GM13976 (cell line): ENCODE measurements around the gene TJP3.

ENCODE experiments used
- DNase-seq: peaks from one replicate; pipeline ENCODE4 v3.0.0; 2012; ENCODE audit warnings: low spot score
- in situ Hi-C: fragments of 300-500 bp; cut with MboI; formaldehyde crosslinking; loops from one replicate; pipeline ENCODE4 v1.12.0; 2022; ENCODE audit warnings: low sequenced_read_pairs, mixed read lengths, inconsistent platforms; ENCODE audit not compliant: unreplicated experiment
- TF ChIP-seq, protein P1 (sequence below): IDR thresholded peaks from 2 replicates; pipeline ENCODE4 v1.5.1; 2012; ENCODE audit warnings: borderline replicate concordance, mild to moderate bottlenecking; ENCODE audit not compliant: insufficient read depth; ENCODE audit errors: extremely low read depth, missing control alignments, control extremely low read depth

The TJP3 gene

DNA sequence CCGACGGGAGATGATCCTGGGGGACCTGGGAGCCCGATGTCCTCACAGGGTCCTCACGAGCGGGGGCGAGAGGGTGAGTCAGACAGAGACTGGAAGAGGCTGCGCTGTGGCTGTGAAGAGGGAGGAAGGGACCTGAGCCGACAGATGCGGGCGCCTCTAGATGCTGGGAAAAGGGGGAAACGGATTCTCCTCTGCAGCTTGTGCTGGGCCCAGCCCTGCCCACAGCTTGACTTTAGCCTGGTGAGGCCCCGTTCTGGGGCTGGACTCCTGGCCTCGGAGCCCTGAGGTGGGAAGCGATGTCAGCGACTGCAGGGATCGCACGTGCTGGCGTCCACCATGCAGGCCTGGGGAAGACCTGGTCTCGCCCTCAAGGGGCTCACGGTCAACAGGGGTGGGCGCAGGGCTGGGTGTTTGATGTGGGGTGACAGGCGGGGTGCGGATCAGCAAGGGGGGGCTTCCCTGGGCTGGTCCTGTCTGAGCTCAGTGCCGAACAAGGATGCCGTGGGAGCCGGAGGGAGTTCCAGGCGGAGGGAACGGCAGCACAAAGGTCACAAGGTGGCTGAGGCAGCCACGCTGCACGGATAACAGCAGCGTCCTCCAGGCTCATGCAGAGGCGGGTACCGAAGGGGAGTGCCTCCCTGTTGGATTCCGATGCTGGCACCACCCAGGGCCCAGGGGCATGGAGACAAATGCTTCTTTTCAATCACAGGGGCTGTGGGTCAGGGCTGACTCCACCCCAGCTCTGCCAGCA lies 39.7 kb upstream of the TJP3 start:
- in situ Hi-C loops, result no loop called here
- DNase-seq, result no peak
- TF ChIP-seq, protein P1, sequence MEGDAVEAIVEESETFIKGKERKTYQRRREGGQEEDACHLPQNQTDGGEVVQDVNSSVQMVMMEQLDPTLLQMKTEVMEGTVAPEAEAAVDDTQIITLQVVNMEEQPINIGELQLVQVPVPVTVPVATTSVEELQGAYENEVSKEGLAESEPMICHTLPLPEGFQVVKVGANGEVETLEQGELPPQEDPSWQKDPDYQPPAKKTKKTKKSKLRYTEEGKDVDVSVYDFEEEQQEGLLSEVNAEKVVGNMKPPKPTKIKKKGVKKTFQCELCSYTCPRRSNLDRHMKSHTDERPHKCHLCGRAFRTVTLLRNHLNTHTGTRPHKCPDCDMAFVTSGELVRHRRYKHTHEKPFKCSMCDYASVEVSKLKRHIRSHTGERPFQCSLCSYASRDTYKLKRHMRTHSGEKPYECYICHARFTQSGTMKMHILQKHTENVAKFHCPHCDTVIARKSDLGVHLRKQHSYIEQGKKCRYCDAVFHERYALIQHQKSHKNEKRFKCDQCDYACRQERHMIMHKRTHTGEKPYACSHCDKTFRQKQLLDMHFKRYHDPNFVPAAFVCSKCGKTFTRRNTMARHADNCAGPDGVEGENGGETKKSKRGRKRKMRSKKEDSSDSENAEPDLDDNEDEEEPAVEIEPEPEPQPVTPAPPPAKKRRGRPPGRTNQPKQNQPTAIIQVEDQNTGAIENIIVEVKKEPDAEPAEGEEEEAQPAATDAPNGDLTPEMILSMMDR, result no peak

DNA sequence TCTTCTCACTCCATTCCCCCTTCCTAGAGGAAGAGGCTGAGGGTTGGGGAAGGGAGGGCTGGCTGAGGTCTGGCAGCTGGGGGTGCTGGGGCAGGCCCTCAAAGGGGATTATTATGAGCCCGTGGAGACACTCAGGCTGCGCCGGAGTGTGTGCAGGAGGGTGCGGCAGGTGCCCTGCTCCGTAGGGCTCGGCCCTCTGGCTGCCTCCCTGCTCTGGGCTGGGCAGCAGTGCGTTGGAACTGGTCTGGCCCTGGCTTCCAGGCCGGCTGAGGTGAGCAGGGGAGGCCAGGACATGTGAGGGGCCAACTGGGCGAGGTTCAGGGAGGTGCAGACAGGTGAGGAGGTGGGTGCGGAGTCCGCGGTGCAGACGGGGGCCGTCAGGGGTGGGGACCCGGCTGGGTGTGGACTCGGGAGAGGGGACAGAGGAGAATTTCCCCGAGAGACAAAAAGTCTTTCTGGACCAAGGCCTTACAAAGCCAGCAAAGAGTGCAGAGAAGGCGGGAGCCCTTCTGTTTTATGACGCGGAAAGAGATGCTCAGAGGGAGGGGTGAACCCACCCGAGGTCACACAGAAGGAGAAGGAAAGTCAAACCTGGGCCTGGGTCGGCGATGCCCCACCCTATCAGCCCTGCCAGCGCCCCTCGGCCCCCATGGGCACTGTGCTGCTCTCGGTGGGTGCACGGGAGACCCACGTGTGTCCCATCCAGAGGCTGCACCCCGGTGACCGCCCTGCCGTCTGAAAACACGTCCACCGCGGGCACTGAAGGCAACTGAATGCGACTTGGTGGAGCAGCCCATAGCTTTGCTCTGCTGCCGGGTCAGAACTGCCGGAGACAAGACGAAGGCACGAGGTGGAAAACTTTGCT lies 38.9 kb upstream of the TJP3 start:
- in situ Hi-C loops, result no loop called here
- no peak for DNase-seq
- TF ChIP-seq, protein P1, result no peak

DNA sequence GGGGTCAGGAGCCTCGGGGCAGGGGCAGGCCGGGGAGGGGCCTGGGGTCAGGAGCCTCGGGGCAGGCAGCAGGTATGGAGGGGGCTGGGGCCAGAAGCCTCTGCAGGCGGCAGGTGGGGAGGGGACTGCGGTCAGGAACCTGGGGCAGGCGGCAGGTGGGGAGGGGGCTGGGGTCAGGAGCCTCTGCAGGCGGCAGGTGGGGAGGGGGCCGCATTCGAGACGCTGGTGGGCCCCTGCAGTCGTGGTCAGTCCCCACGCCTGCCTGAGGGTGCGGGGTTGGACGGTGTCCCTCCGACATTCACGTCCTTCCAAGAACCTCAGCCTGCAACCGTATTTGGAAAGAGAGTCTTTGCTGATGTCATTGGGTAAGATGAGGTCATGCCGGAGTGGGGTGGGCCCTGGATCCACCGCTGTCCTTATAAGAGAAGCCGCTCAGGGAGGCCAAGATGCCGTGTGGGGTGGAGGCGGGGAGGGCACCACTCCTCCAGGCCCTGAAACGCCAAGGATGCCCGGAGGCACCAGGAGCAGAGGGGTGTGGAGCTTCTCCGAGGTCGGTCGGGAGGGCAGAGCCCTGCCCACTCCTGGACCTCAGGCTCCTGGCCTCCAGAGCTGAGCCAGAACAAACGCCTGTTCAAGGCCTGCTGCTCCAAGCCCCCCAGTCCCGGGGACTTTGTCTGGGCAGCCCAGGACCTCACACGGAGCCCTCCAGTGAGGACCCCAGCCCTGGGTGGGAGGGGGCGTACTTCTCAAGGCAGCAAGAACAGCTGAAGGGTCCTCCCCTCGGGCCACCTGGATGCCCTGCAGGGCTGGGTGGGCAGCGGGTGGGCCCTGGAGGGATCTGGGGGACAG lies 38.0 kb upstream of the TJP3 start:
- DNase-seq, result no peak
- in situ Hi-C loops, result no loop called here

DNA sequence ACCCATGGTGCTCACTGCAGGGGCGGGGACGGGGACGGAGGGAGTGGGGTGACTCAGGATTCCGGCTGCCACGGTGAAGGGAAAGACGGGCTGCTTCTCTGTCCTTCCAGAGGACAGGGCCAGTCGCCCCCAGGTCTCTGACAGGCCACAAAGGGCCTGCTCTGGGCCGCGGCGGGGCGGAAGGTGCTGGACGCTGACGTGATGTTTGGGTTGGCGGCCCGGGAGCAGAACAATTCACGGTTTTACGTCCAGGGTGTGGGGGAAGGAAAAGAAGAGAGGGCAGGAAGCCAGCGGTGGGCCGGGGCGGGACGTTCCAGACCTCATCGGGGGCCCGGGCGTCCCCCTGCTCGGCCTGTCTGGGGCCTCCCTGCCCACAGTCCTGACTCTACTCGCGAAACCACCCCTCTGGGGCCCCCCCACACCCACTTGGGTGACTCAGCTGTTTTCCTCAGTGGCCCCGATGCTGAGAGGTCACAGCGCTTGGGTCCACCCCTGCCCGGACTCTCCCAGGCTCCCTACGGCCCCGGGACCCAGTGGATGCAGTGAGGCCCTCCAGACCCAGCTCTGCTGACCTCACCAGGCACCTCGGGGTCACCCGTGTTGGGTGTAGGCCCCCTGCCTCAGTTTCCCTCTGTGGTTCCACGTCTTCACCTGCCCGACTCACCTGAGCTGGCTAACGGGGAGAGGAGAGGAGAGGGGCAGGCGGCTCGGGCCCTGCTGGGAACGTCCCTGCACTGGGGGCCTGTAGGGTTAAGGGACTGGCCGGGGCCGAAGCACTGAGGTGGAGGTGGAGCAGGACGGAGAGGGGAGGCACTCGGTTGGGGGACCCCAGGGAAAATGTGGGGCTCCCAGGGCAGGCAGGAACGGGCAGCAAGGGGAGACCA lies 37.1 kb upstream of the TJP3 start:
- DNase-seq, result peak; percentile 92
- in situ Hi-C loops, result no loop called here
- TF ChIP-seq, protein P1, result no peak

More for the DNA sequence above, 38.0 kb upstream of the TJP3 start:
- TF ChIP-seq, protein P1, result no peak

GRCh38 chr19:3671680-3672574 lies 36.3 kb upstream of the TJP3 start:
- TF ChIP-seq, protein P1, result peak; percentile 30
- in situ Hi-C loops, result no loop called here
- peak; percentile 67 for DNase-seq
